IPS-15b (cell line): Measurements from ENCODE around the gene ADSS1.
A peak's percentile ranks its signal among the peaks of the same experiment; 100 is the strongest.

ENCODE experiments used
- H3K27me3 ChIP-seq: one replicate; pipeline ENCODE4 v1.6.1; 2013; ENCODE audit warnings: low read length; ENCODE audit not compliant: control insufficient read depth, insufficient read depth
- H3K36me3 ChIP-seq: one replicate; pipeline ENCODE4 v1.6.1; 2013; ENCODE audit warnings: low read length; ENCODE audit not compliant: control insufficient read depth, insufficient read depth
- H3K4me1 ChIP-seq: one replicate; pipeline ENCODE4 v1.6.1; 2013; ENCODE audit warnings: mild to moderate bottlenecking, low read length; ENCODE audit not compliant: control insufficient read depth, insufficient read depth
- H3K4me3 ChIP-seq: one replicate; pipeline ENCODE4 v1.5.1; 2013; ENCODE audit warnings: low read depth, low read length
- H3K9ac ChIP-seq: one replicate; pipeline ENCODE4 v1.6.1; 2013; ENCODE audit warnings: low read depth, mild to moderate bottlenecking, low read length
- H3K9me3 ChIP-seq: one replicate; pipeline ENCODE4 v1.6.1; 2013; ENCODE audit warnings: mild to moderate bottlenecking, low read length; ENCODE audit not compliant: control insufficient read depth, insufficient read depth

ADSS1 gene

DNA sequence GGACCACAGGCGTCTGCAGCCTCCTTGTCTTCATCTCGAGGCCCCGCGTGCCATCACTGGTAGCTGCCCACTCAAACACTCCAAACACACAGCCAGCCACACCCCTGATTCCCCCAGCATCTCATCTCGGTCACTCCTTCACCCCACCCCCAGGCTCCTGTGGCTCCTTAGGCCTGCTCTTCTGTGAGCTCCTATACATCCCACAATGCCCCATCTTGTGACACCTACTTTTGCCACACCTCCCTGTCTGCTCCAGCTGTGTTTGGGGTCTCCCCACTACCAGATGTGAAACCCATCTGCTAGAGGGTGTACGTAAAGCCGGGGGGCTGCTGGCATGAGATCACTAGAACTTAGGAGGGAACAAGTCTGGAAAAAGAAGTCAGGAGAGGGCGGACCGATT, 67.4 kb downstream of the ADSS1 start:
- Histone ChIP-seq H3K4me1 (peaks cover 13% of the 10 kb centered on the region), H3K27me3 (peaks cover 4% of the 10 kb centered on the region), H3K9me3 (no peaks in the 10 kb centered on the region), H3K4me3 (no peak overlapping the region), H3K36me3 (peaks cover 19% of the 10 kb centered on the region), H3K9ac (no peak overlapping the region)

DNA sequence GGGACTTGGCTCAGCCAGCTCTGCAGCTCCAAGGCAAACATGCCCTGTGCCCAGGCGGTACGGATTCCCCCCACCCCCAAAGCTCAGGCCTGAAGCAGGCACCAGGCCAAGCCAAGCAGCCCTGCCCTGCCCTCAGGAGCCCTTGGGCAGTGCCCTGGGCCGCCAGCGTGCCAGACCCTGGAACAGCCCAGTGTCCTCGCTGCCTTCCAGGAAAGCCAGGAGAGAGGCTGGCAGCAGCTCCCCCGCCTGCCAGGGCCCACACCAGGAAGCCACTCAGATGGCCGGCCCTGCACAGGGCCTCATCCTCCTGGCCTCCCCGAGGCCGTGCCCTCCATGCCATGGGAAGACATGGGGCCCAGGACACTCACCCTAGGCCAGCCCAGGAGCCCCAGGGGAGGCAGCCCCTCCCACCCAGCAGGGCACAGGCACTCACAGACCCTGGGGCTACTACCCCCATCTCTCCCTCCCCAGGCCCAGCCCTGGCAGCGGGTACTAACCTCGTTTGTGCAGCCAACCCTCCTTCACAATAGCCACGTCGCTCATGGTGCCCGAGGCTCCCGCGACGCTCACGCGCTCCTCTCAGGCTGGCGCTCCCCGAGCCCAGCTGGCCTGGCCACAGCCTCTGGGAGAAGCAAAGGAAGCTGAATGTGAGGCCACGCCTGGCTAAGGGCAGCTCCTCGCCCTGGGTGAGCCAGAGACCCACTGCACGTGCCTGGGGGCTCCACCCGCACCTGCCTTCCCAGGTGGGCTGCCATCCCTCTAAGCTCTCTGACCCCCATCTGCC, 68.3 kb downstream of the ADSS1 start:
- peaks cover 15% of the 10 kb centered on the region for H3K4me1 ChIP-seq
- H3K27me3 ChIP-seq = peaks cover 12% of the 10 kb centered on the region
- H3K9ac ChIP-seq = no peak overlapping the region
- H3K4me3 ChIP-seq = no peak overlapping the region
- peaks cover 15% of the 10 kb centered on the region for H3K36me3 ChIP-seq
- no peaks in the 10 kb centered on the region for H3K9me3 ChIP-seq

GRCh38 chr14:104792945-104793702, 69.1 kb downstream of the ADSS1 start:
- no peaks in the 10 kb centered on the region for H3K9me3 ChIP-seq
- peaks cover 15% of the 10 kb centered on the region for H3K36me3 ChIP-seq
- peak overlapping the region; percentile 64 for H3K4me3 ChIP-seq
- peaks cover 16% of the 10 kb centered on the region for H3K4me1 ChIP-seq
- H3K27me3 ChIP-seq = peaks cover 20% of the 10 kb centered on the region
- H3K9ac ChIP-seq = no peak overlapping the region

GRCh38 chr14:104793703-104793959, 69.6 kb downstream of the ADSS1 start:
- Histone ChIP-seq H3K4me3 (peak overlapping the region; percentile 64), H3K36me3 (peaks cover 15% of the 10 kb centered on the region), H3K4me1 (peaks cover 16% of the 10 kb centered on the region), H3K9me3 (no peaks in the 10 kb centered on the region), H3K27me3 (peaks cover 25% of the 10 kb centered on the region), H3K9ac (peak overlapping the region; percentile 50)

GRCh38 chr14:104794099-104794498, 70.1 kb downstream of the ADSS1 start:
- no peaks in the 10 kb centered on the region for H3K9me3 ChIP-seq
- H3K36me3 ChIP-seq = peaks cover 15% of the 10 kb centered on the region
- peak overlapping the region; percentile 50 for H3K9ac ChIP-seq
- peak overlapping the region; percentile 64 for H3K4me3 ChIP-seq
- peaks cover 30% of the 10 kb centered on the region for H3K27me3 ChIP-seq
- peaks cover 16% of the 10 kb centered on the region for H3K4me1 ChIP-seq

DNA sequence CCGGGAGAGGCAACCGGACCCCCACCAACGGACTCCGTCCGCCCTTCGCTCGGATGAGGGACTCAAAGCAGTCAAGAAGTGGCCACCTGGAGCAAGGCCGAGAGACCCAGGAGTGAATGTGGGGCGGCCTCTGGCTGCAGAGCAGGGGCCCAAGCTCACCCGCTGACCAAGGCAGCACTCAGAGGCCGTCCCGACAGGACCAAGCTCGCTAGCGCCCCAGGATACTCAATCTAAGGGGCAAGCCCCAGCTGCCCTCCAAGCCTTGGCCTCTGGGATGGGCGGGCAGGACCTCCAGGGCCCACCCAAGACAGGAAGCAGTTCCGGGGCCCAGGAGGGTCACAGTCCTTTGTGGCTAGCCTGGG, 70.6 kb downstream of the ADSS1 start:
- no peak overlapping the region for H3K9ac ChIP-seq
- peak overlapping the region; percentile 64 for H3K4me3 ChIP-seq
- H3K27me3 ChIP-seq = peaks cover 34% of the 10 kb centered on the region
- H3K9me3 ChIP-seq = no peaks in the 10 kb centered on the region
- peaks cover 14% of the 10 kb centered on the region for H3K36me3 ChIP-seq
- H3K4me1 ChIP-seq = peaks cover 20% of the 10 kb centered on the region

DNA sequence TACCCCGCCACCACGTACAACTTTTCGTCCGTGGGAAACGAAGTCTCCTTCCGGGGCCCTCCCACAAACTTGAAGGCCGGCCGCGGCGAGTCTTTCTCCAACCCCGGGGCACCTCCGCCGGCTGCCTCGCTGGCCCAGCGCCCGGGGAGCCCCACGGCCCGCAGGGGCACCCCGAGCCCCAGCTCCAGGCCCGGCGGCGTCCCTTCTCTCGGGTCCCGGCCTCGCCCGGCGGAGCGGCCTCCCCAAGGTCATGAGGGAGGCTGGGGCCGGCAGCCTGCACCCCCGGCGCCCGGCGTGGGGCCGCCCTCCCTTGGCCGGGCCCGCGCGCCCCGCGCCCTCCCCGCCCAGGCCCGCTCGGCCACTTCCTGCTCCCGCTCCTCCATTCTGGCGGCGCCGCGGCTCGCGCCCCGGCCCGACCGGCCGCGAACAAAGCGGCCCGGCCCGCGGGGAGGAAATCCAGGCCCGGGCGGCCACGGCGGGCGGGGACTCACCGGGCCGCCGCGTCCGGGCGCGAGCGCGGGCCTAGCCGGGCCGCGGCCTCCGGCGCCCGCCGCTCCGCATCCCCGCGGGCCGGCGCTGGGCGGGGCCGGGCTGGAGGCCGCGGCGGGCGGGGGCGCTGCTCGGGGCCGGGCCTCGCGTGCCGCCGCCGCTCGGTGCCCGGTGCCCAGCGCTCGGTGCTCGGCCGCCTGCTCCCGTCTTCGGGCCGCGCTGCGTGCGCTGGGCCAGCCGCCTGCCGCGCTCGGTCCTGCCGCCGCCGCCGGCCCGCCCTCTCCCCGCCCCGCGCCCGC, 71.2 kb downstream of the ADSS1 start, which contains the start of gene AKT1:
Gene AKT1, minus strand, starts transcription at position 756 of the 788 bp plus-strand sequence. CDS start 3,105 bp downstream, outside the sequence.
- Histone ChIP-seq H3K4me3 (peak within 1 kb of the TSS; percentile 64), H3K27me3 (peaks cover 34% of the 10 kb centered on the region), H3K36me3 (peaks cover 8% of the 10 kb centered on the region), H3K4me1 (peaks cover 20% of the 10 kb centered on the region), H3K9ac (no peak within 1 kb of the TSS), H3K9me3 (no peaks in the 10 kb centered on the region)

DNA sequence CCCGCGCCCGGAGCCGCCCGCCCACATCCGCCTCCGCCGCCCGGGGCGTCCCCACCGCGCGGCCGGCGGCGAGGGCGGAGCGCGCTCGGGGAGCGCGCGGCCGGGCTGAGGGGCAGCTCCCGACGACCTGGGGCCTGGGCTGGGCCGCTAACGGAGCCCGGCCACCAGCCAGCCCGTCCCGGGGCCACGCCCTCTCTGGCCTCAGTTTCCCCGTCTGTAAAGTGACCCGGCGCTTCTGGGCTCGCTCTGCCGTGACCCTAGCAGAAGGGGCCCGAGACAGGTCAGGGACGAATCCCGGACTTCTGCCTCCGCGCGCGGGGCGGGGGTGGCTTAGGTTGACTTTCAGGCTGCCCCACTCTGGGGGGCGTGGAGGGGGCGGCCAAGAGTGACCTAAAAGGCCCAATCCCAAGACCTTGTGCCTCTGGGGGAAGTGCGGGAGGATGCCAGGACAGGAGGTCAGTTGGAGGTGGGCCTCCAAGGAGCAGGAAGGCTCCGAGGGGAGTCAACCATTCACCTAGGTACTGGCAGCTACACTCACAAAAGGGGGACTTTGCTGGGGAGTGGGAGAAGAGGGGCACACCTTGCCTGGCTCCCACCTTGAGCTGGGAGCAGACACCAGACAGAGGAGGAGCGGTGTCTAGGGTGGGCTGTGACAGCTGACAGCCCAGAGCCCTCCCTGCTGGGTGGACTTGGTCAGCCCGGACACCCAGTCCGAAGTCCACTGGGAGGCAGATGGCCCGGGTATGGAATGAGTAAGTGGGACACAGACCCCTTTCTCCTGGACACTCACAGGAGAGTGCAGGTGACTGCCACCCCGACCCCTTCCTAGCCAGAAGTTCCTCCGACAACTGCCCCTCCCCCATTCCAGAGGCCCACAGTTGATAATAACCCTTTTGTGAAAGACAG, 72.0 kb downstream of the ADSS1 start:
- Histone ChIP-seq H3K27me3 (peaks cover 34% of the 10 kb centered on the region), H3K4me3 (peak overlapping the region; percentile 50), H3K4me1 (peaks cover 20% of the 10 kb centered on the region), H3K36me3 (peaks cover 8% of the 10 kb centered on the region), H3K9ac (no peak overlapping the region), H3K9me3 (no peaks in the 10 kb centered on the region)

- Histone ChIP-seq H3K4me1 (peaks cover 20% of the 10 kb centered on the region), H3K36me3 (peaks cover 3% of the 10 kb centered on the region), H3K27me3 (peaks cover 40% of the 10 kb centered on the region), H3K9ac (no peak overlapping the region), H3K4me3 (no peak overlapping the region), H3K9me3 (no peaks in the 10 kb centered on the region)
Measured at GRCh38 chr14:104796687-104797081, 72.7 kb downstream of the ADSS1 start.
